GM12865 (cell line): Measurements from ENCODE around the gene ATP10B.

Experiments
- DNase-seq: peaks from one replicate; pipeline ENCODE4 v3.0.0; 2010; ENCODE audit warnings: low read depth
- H3K4me3 ChIP-seq: 2 replicates; pipeline ENCODE4 v1.5.1; 2011; ENCODE audit warnings: mild to moderate bottlenecking, low read depth, low read length, control low read depth
- TF ChIP-seq, protein P1 (sequence below): IDR thresholded peaks from 2 replicates; pipeline ENCODE4 v1.5.1; 2011; ENCODE audit warnings: low read length, control low read depth, low read depth, inconsistent platforms; ENCODE audit not compliant: insufficient read depth; ENCODE audit errors: missing control alignments

Gene ATP10B

DNA sequence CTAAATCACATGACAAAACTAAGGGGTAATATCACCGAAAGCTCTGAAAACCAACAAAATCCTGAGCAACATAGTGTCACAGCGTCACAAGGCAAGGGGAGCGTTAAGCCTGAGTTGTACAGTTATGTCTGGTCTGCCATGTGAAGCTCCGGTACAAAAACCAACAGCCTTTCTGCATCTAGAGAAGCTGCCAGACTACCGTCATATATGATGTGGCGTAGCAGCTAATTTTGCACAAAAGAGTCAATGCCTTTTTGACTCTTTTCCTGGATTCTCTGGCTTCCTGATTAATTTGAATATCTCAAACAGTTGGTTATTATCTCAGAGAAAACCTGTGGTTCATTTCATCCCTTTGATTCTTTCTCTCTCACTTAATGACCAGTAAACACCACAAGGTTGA is 16.0 kb upstream of the ATP10B start:
- no peak for DNase-seq
- H3K4me3 ChIP-seq: no peak overlapping the region
- TF ChIP-seq, protein P1, sequence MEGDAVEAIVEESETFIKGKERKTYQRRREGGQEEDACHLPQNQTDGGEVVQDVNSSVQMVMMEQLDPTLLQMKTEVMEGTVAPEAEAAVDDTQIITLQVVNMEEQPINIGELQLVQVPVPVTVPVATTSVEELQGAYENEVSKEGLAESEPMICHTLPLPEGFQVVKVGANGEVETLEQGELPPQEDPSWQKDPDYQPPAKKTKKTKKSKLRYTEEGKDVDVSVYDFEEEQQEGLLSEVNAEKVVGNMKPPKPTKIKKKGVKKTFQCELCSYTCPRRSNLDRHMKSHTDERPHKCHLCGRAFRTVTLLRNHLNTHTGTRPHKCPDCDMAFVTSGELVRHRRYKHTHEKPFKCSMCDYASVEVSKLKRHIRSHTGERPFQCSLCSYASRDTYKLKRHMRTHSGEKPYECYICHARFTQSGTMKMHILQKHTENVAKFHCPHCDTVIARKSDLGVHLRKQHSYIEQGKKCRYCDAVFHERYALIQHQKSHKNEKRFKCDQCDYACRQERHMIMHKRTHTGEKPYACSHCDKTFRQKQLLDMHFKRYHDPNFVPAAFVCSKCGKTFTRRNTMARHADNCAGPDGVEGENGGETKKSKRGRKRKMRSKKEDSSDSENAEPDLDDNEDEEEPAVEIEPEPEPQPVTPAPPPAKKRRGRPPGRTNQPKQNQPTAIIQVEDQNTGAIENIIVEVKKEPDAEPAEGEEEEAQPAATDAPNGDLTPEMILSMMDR: no peak

DNA sequence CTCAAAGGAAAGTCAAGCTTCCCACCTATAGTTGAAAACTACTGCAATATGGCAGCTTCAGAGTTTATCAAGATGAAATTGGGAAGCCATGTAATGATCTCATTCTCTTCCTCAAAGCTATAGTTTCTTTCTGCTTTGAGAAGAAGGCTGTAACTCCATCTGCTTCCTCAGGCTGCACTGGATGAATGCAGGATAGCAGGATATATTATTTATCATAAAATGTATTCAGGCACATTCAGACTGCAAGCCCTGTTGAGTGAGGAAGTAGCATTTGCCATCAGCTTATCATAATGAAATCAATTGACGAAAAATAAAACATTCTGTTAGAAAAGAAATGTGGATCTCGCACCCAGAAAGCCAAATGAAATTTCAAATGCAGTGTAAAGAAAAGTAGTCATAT is 560 bp downstream of the ATP10B start:
- no peak for DNase-seq
- TF ChIP-seq, protein P1: no peak
- no peak overlapping the region for H3K4me3 ChIP-seq

DNA sequence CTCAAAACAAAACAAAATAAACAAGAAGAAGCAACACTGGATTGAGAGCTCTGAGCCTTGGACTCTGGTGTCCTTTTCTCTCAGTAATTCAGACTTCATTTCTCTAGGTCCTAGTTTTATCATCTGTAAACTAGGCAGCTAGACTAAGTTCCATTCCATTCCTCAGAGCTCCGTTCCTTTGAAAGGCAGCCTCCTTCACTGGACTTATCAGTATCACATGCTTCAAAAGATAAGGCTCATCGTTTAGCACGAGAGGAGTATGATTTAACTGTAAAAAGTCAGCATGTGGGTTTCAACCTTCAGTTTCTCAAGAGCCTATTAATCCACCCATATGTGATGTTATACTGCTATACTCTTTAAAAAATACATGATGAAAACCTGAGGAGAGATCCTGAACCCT is 1.6 kb downstream of the ATP10B start:
- no peak overlapping the region for H3K4me3 ChIP-seq
- DNase-seq: no peak

DNA sequence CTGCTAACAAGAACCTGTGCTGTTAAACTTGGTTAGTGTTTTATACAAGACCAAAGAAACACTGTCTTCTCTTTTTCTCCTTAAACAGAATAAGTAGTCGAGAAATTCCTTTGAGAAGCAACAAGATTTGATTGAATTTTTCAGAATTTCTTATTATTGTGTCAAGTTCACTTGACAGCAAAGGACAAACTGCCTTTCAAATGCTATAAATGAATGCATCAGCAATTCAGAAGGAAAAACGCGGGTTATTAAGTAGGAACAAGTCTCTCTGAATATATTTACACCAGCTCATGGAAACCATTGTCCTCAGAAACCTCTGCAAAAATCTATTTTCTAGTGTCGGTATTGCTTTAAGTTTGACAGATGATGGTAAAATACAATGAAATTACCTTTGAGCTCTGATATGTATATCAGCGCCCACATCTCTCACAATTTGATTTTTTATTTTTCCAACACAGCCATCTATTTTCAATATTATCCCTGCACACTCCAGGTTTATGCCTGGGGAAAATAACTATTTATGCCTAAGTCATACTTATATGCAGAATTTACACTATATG is 4.4 kb downstream of the ATP10B start:
- H3K4me3 ChIP-seq: no peak overlapping the region
- TF ChIP-seq, protein P1: no peak
- no peak for DNase-seq

More for the DNA sequence above, 1.6 kb downstream of the ATP10B start:
- TF ChIP-seq, protein P1: no peak

DNA sequence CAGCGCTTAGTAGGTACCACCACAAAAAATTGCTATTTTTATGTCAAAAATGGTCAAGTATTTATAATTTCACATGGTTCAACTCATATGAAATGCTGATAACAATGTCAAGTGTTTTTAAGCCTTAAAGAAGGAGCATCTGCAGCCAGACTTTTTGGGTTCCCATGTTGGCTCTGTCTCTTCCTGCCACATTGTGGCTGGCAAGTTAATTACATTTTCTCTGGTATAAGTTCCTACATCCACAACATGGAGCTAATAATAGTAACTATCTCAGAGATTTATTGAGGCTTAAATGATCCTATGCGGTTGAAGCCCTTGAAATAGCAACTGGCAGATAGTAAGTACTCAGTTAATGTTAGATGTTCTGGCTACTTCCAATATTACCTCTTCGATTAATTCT is 5.4 kb downstream of the ATP10B start:
- no peak overlapping the region for H3K4me3 ChIP-seq
- TF ChIP-seq, protein P1: no peak
- DNase-seq: no peak

DNA sequence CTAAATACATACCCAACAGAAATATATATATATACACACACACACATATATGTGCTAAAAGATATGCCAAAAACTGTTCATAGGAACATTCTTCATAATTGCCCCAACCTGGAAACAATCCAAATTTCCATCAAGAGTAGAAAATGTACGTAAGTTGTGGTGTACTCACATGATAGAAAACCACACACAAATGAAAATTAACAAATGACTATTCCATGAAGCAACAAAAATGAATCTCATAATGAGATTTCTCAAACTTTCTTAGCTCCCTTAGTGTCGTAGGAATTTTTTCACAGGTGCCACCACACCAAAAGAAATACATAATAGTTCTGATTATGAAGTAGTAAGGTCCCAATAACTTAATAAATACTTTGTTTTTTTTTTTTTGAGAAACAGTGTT is 7.8 kb downstream of the ATP10B start:
- DNase-seq: no peak
- no peak overlapping the region for H3K4me3 ChIP-seq
- TF ChIP-seq, protein P1: no peak

DNA sequence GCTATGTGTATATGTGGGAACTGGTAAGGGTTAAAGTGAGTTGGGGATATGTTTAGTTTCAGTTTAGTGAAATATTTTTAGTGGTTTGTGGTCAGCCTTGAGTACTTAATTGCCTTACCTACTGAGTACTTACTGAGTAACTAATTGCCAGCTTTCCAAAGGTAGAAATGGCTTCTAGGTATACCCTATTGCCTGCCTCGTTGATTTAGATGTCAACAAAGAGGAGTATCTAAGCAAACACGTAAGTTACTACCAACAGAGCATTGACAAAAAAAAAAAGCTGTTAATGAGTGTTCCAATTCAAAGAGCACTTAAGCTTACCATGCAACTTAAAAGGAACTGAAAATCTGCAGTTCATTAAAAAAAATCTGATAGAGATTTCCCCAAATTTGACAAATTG is 8.8 kb downstream of the ATP10B start:
- H3K4me3 ChIP-seq: no peak overlapping the region
- DNase-seq: peak; percentile 38
- TF ChIP-seq, protein P1: no peak
